H1 (cell line): ENCODE results near the gene CBY2.
"Not testable (repeated sequence)": the region's sequence is repeated elsewhere in the genome, so short reads cannot be mapped to it uniquely, and the experiment has no call there.

ENCODE experiments used
- CEBPB ChIP-seq: IDR thresholded peaks from 2 replicates; pipeline ENCODE4 v1.6.1; 2012; ENCODE audit warnings: low read depth, low read length
- CTCF ChIP-seq, 3 experiments: IDR thresholded peaks; 1 replicate in 2 of 3; 2 replicates in 1 of 3; pipeline versions ENCODE4 v1.5.1 to v1.6.1; 2011; ENCODE audit warnings: low read length in 3 of 3, mild to moderate bottlenecking in 3 of 3, inconsistent platforms in 2 of 3, low read depth in 1 of 3, moderate library complexity in 1 of 3; ENCODE audit not compliant: insufficient read depth in 1 of 3; ENCODE audit errors: control extremely low read depth in 1 of 3
- FOSL1 ChIP-seq: IDR thresholded peaks from 2 replicates; pipeline ENCODE4 v1.6.1; 2011; ENCODE audit warnings: mild to moderate bottlenecking, low read depth, low read length, moderate library complexity; ENCODE audit not compliant: insufficient read depth
- KDM1A ChIP-seq: fragments of 200-600, 300-600 bp; sonication (generic); IDR thresholded peaks from 2 replicates; pipeline ENCODE4 v1.7.1; 2016; ENCODE audit warnings: mild to moderate bottlenecking, low read length, borderline replicate concordance
- KDM5A ChIP-seq: fragments of 200-600 bp; IDR thresholded peaks from 2 replicates; pipeline ENCODE4 v1.7.1; 2012; ENCODE audit warnings: mild to moderate bottlenecking, low read length, inconsistent platforms, mixed read lengths
- MAX ChIP-seq: IDR thresholded peaks from 2 replicates; pipeline ENCODE4 v1.6.1; 2012; ENCODE audit warnings: inconsistent platforms
- POLR2AphosphoS5 ChIP-seq: IDR thresholded peaks from 2 replicates; pipeline ENCODE4 v1.6.1; 2011; ENCODE audit warnings: low read depth, low read length
- SP1 ChIP-seq: IDR thresholded peaks from 2 replicates; pipeline ENCODE4 v1.6.1; 2011; ENCODE audit warnings: low read depth, low read length
- SP2 ChIP-seq: IDR thresholded peaks from 2 replicates; pipeline ENCODE4 v1.6.1; 2012; ENCODE audit warnings: mild to moderate bottlenecking, low read length, inconsistent platforms
- TAF1 ChIP-seq: IDR thresholded peaks from 2 replicates; pipeline ENCODE4 v1.6.1; 2011; ENCODE audit warnings: mild to moderate bottlenecking, low read depth, low read length
- ZNF274 ChIP-seq: IDR thresholded peaks from 2 replicates; pipeline ENCODE4 v1.7.0; 2012; ENCODE audit warnings: low read length, borderline replicate concordance; ENCODE audit errors: extremely low read depth

- TF ChIP-seq CTCF (IDR thresholded peaks at IDR 0.05; ENCODE audit: control extremely low read depth in 1 of 3, insufficient read depth in 1 of 3, low read depth in 1 of 3, low read length in 3 of 3); TAF1; KDM1A; KDM5A; SP1; ZNF274; SP2; MAX; CEBPB; POLR2AphosphoS5; FOSL1: not testable (repeated sequence)
These were observed 39.2 kb upstream of the CBY2 start for GRCh38 chr13:45662903-45663302.
